HAP-1 (cell line): Measurements from ENCODE around the gene SH3D21.
A peak's percentile ranks its signal among the peaks of the same experiment; 100 is the strongest.

ENCODE experiments used
- DNase-seq, 2 experiments: peaks; one replicate each; pipeline ENCODE4 v3.0.0-alpha.2; 2016 to 2020; ENCODE audit warnings: low spot score in 2 of 2
- H3K27me3 ChIP-seq: fragments of 250-450 bp; sonication (Bioruptor Pico); 2 replicates; pipeline ENCODE4 v1.5.1; 2020; ENCODE audit warnings: low read depth, mild to moderate bottlenecking, moderate library complexity
- H3K36me3 ChIP-seq: fragments of 250-450 bp; sonication (Bioruptor Pico); replicated peaks from 2 replicates; pipeline ENCODE4 v1.5.1; 2020; ENCODE audit warnings: mild to moderate bottlenecking
- H3K4me1 ChIP-seq: fragments of 250-450 bp; sonication (Bioruptor Pico); 2 replicates; pipeline ENCODE4 v1.5.1; 2020; ENCODE audit warnings: mild to moderate bottlenecking
- H3K4me3 ChIP-seq: fragments of 250-450 bp; sonication (Bioruptor Pico); 2 replicates; pipeline ENCODE4 v1.5.1; 2020; ENCODE audit warnings: mild to moderate bottlenecking, moderate library complexity
- H3K9me3 ChIP-seq: fragments of 250-450 bp; sonication (Bioruptor Pico); 2 replicates; pipeline ENCODE4 v1.5.1; 2020; ENCODE audit warnings: mild to moderate bottlenecking, moderate library complexity
- in situ Hi-C: fragments of 300-500 bp; cut with MboI; formaldehyde crosslinking; loops from 3 replicates; pipeline ENCODE4 v1.14.3; 2020; ENCODE audit warnings: low sequenced_read_pairs, inconsistent platforms, mixed read lengths

SH3D21 gene

DNA sequence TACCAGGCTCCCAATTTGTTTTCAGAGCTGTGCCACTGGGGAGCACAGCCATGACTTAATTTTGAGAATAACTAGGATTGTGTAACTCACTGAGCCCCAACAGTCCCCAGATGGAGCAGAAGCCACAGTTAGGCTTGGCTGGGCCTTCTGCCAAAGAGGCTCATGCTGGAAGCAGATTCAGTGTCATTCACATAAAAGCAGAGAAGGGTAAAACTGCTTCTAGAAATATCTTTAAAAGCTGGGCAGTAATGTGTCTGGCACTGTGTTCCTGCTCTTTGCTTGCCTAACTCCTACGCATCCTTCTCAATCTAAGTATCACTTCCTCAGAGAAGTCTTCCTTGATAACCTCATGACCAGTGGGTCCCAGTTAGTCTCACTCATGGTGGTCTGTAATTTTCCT lies 59.2 kb downstream of the SH3D21 start:
- in situ Hi-C loops, result no loop called here
- no peaks in the 10 kb centered on the region for H3K4me1 ChIP-seq
- H3K4me3 ChIP-seq, result no peak overlapping the region
- peaks cover 7% of the 10 kb centered on the region for H3K36me3 ChIP-seq
- H3K27me3 ChIP-seq, result no peaks in the 10 kb centered on the region
- DNase-seq, result no peak
- H3K9me3 ChIP-seq, result no peaks in the 10 kb centered on the region

DNA sequence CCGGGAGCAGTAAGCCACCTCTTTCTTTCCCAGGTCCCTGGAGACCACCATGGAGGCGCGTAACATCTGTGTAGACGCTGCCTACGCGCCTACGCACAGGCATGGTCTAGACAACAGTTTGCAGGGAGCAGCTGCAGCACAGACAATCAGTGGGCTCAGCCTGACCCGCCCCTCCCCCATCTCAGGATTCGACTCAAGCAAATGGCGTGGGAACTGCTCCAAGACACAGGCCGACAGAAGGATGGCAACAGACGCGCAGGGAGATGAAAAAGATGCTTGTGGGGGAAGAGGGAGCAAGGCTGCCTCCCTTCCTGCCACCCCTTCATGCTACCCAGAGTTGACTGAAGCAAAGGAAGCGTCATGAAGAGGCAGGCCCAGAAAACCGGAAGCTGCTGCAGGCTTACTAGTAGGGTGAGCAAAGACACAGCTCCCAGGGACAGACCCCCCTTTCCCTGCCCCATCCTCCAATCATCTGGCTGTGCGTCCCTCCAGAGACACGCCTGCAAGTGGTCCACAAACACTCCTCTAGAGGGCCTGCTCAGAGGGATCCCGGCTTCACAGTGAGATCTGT lies 60.0 kb downstream of the SH3D21 start:
- H3K27me3 ChIP-seq, result no peaks in the 10 kb centered on the region
- no peaks in the 10 kb centered on the region for H3K9me3 ChIP-seq
- H3K36me3 ChIP-seq, result peaks cover 7% of the 10 kb centered on the region
- no peaks in the 10 kb centered on the region for H3K4me1 ChIP-seq
- DNase-seq, result no peak
- in situ Hi-C loops, result no loop called here
- no peak overlapping the region for H3K4me3 ChIP-seq

DNA sequence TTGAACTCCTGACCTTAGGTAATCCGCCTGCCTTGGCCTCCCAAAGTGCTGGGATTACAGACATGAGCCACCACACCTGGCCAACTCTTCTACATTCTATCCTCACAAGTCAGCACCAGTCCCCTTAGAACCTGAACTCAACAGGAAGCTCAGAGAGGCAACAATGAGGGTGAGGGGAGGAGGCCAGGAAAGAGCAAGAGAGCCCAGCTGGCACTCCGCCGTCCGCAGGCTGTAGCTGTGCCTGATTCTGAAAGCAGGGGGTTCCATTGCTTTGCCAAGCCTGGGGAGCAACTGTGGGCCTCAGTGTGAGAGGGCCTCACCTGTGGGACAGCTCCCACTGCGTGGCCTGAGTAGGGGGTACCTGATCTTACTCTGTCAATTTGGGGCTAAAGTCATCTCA lies 60.9 kb downstream of the SH3D21 start:
- H3K4me3 ChIP-seq, result no peak overlapping the region
- H3K27me3 ChIP-seq, result no peaks in the 10 kb centered on the region
- no peak for DNase-seq
- H3K4me1 ChIP-seq, result no peaks in the 10 kb centered on the region
- no peaks in the 10 kb centered on the region for H3K9me3 ChIP-seq
- in situ Hi-C loops, result no loop called here
- peaks cover 6% of the 10 kb centered on the region for H3K36me3 ChIP-seq

DNA sequence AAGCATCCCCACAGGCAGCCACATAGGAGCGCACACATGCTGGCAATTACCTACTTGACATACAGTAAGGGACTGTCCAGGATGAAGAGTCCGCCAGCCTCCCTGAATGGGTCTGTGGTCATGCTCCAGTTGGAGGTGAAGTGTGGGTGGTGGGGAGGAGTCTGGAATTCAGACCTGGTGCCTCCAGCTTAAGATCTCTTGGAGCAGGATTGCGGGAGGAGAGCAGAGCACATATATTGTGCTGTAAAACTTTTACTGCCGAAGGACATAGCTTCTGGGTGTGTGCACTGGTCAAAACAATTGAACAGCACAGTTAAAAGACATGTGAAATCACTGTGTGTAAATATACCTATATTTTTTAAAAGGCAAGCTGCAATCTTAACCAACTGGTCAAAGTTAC lies 61.6 kb downstream of the SH3D21 start:
- Histone ChIP-seq H3K9me3 (no peaks in the 10 kb centered on the region), H3K27me3 (no peaks in the 10 kb centered on the region), H3K36me3 (no peaks in the 10 kb centered on the region), H3K4me3 (no peak overlapping the region), H3K4me1 (no peaks in the 10 kb centered on the region)
- in situ Hi-C loops, result no loop called here
- no peak for DNase-seq

- Histone ChIP-seq H3K4me3 (no peak overlapping the region), H3K36me3 (no peaks in the 10 kb centered on the region), H3K27me3 (no peaks in the 10 kb centered on the region), H3K4me1 (peaks cover 7% of the 10 kb centered on the region; the same call in 1 of the 2 replicates), H3K9me3 (no peaks in the 10 kb centered on the region)
- in situ Hi-C loops, result no loop called here
- peak; percentile 49 to 91 for DNase-seq
Observed at GRCh38 chr1:36369061-36369861, 63.1 kb downstream of the SH3D21 start.
